HEK293 (cell line): ENCODE data around the gene KCNAB1.

Experiments used
- KLF1 ChIP-seq: fragments of 450-650 bp; formaldehyde crosslinking; IDR thresholded peaks from 2 replicates; pipeline ENCODE4 v1.5.1; 2016; ENCODE audit warnings: missing biosample characterization, missing genetic modification characterization
- RBAK ChIP-seq: fragments of 450-650 bp; formaldehyde crosslinking; IDR thresholded peaks from 2 replicates; pipeline ENCODE4 v1.5.1; 2016; ENCODE audit warnings: missing biosample characterization, missing genetic modification characterization
- SETDB1 ChIP-seq: IDR thresholded peaks from one replicate; pipeline ENCODE4 v1.6.1; 2017; ENCODE audit warnings: mild to moderate bottlenecking, low read length, moderate library complexity, mixed read lengths; ENCODE audit not compliant: insufficient read length
- ZNF114 ChIP-seq: fragments of 450-650 bp; formaldehyde crosslinking; IDR thresholded peaks from 2 replicates; pipeline ENCODE4 v1.5.0; 2017; ENCODE audit warnings: missing biosample characterization, missing genetic modification characterization
- ZNF23 ChIP-seq: fragments of 450-650 bp; formaldehyde crosslinking; IDR thresholded peaks from 2 replicates; pipeline ENCODE4 v1.5.1; 2016; ENCODE audit warnings: missing biosample characterization, missing genetic modification characterization, borderline replicate concordance
- ZNF24 ChIP-seq: fragments of 450-650 bp; formaldehyde crosslinking; IDR thresholded peaks from 2 replicates; pipeline ENCODE4 v1.5.1; 2016; ENCODE audit warnings: missing biosample characterization, missing genetic modification characterization
- ZNF324 ChIP-seq: fragments of 450-650 bp; formaldehyde crosslinking; IDR thresholded peaks from 2 replicates; pipeline ENCODE4 v1.5.1; 2016; ENCODE audit warnings: missing biosample characterization, missing genetic modification characterization
- ZNF621 ChIP-seq: fragments of 450-650 bp; formaldehyde crosslinking; IDR thresholded peaks from 2 replicates; pipeline ENCODE4 v1.5.1; 2017; ENCODE audit warnings: missing biosample characterization, missing genetic modification characterization
- ZNF768 ChIP-seq: fragments of 450-650 bp; formaldehyde crosslinking; IDR thresholded peaks from 2 replicates; pipeline ENCODE4 v1.5.1; 2018; ENCODE audit warnings: missing biosample characterization, mild to moderate bottlenecking, missing genetic modification characterization
- TF ChIP-seq, protein P1 (sequence below): fragments of 450-650 bp; formaldehyde crosslinking; IDR thresholded peaks from 2 replicates; pipeline ENCODE4 v1.5.1; 2016; ENCODE audit warnings: missing biosample characterization, missing genetic modification characterization
- TF ChIP-seq, protein P2 (sequence below): fragments of 450-650 bp; formaldehyde crosslinking; IDR thresholded peaks from 2 replicates; pipeline ENCODE4 v1.5.1; 2016; ENCODE audit warnings: missing biosample characterization, missing genetic modification characterization
- TF ChIP-seq, protein P3 (sequence below): fragments of 450-650 bp; formaldehyde crosslinking; IDR thresholded peaks from 2 replicates; pipeline ENCODE4 v1.5.1; 2016; ENCODE audit warnings: missing biosample characterization, missing genetic modification characterization, low read depth
- TF ChIP-seq, protein P4 (sequence below): fragments of 450-650 bp; formaldehyde crosslinking; IDR thresholded peaks from 2 replicates; pipeline ENCODE4 v1.5.1; 2016; ENCODE audit warnings: missing biosample characterization, missing genetic modification characterization

DNA sequence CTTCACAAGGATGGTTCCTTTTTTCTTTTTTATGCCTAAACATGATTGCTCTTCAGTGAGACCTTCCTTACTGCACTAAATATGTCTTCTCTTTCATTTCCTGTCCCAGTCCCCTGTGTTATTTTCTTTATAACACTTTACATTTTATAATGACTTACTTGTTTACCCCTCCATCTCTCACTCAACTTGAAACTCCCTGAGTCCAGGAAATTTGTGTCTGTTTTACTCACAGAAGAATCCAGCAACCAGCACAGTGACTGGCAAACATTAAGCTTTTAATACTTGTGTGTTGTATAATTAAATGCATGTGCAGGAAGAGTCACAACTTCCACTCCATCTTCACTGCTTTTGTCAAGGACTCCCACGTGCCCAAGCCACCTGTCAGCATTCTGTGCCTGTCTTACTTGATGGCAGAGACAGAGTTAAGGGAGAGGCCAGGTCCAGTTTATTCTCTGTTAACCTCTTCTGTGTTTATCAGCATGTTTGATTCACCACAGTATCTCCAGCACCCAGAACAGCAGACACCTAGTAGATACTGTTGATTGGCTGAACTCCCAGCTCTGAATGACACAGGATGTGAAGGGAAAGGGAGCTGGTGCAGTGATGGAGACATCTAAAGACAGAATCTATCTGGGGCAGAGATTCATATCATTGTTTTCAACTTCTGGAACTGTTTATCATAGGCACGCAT lies 391.8 kb downstream of the KCNAB1 start:
- TF ChIP-seq, protein P1, sequence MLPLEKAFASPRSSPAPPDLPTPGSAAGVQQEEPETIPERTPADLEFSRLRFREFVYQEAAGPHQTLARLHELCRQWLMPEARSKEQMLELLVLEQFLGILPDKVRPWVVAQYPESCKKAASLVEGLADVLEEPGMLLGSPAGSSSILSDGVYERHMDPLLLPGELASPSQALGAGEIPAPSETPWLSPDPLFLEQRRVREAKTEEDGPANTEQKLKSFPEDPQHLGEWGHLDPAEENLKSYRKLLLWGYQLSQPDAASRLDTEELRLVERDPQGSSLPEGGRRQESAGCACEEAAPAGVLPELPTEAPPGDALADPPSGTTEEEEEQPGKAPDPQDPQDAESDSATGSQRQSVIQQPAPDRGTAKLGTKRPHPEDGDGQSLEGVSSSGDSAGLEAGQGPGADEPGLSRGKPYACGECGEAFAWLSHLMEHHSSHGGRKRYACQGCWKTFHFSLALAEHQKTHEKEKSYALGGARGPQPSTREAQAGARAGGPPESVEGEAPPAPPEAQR (tag by site-specific recombination), result no peak
- TF ChIP-seq, protein P2, sequence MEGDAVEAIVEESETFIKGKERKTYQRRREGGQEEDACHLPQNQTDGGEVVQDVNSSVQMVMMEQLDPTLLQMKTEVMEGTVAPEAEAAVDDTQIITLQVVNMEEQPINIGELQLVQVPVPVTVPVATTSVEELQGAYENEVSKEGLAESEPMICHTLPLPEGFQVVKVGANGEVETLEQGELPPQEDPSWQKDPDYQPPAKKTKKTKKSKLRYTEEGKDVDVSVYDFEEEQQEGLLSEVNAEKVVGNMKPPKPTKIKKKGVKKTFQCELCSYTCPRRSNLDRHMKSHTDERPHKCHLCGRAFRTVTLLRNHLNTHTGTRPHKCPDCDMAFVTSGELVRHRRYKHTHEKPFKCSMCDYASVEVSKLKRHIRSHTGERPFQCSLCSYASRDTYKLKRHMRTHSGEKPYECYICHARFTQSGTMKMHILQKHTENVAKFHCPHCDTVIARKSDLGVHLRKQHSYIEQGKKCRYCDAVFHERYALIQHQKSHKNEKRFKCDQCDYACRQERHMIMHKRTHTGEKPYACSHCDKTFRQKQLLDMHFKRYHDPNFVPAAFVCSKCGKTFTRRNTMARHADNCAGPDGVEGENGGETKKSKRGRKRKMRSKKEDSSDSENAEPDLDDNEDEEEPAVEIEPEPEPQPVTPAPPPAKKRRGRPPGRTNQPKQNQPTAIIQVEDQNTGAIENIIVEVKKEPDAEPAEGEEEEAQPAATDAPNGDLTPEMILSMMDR (tag by site-specific recombination), result no peak
- TF ChIP-seq ZNF24 (tag by site-specific recombination), result no peak
- TF ChIP-seq ZNF324 (tag by site-specific recombination), result no peak
- TF ChIP-seq ZNF23 (tag by site-specific recombination), result no peak
- TF ChIP-seq ZNF768 (tag by site-specific recombination), result no peak
- TF ChIP-seq, protein P3, sequence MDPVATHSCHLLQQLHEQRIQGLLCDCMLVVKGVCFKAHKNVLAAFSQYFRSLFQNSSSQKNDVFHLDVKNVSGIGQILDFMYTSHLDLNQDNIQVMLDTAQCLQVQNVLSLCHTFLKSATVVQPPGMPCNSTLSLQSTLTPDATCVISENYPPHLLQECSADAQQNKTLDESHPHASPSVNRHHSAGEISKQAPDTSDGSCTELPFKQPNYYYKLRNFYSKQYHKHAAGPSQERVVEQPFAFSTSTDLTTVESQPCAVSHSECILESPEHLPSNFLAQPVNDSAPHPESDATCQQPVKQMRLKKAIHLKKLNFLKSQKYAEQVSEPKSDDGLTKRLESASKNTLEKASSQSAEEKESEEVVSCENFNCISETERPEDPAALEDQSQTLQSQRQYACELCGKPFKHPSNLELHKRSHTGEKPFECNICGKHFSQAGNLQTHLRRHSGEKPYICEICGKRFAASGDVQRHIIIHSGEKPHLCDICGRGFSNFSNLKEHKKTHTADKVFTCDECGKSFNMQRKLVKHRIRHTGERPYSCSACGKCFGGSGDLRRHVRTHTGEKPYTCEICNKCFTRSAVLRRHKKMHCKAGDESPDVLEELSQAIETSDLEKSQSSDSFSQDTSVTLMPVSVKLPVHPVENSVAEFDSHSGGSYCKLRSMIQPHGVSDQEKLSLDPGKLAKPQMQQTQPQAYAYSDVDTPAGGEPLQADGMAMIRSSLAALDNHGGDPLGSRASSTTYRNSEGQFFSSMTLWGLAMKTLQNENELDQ (tag by site-specific recombination), result no peak
- no peak for TF ChIP-seq ZNF114 (tag by site-specific recombination)
- no peak for TF ChIP-seq RBAK
- TF ChIP-seq, protein P4, sequence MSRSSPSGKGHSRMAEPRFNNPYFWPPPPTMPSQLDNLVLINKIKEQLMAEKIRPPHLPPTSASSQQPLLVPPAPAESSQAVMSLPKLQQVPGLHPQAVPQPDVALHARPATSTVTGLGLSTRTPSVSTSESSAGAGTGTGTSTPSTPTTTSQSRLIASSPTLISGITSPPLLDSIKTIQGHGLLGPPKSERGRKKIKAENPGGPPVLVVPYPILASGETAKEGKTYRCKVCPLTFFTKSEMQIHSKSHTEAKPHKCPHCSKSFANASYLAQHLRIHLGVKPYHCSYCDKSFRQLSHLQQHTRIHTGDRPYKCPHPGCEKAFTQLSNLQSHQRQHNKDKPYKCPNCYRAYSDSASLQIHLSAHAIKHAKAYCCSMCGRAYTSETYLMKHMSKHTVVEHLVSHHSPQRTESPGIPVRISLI (tag by site-specific recombination), result no peak
- TF ChIP-seq KLF1 (tag by site-specific recombination), result no peak
- TF ChIP-seq SETDB1, result no peak
- no peak for TF ChIP-seq ZNF621 (tag by site-specific recombination)
